Activated CD4-positive, alpha-beta T cell treated with anti-CD3 and anti-CD28 coated beads for 24 hours (primary cell): ENCODE measurements around the gene CNPY4.
A peak's percentile ranks its signal among the peaks of the same experiment; 100 is the strongest.

Experiments
- DNase-seq, 2 donors: peaks; one replicate each; pipeline ENCODE4 v3.0.0-alpha.2; 2020; ENCODE audit warnings: low read depth in 2 of 2

The CNPY4 gene

GRCh38 chr7:100091411-100092181, 27.8 kb upstream of the CNPY4 start:
- DNase-seq = no peak

GRCh38 chr7:100093054-100093453, 26.4 kb upstream of the CNPY4 start:
- no peak for DNase-seq

- no peak for DNase-seq
Observed at GRCh38 chr7:100093498-100093897, 25.9 kb upstream of the CNPY4 start.

GRCh38 chr7:100093925-100094486, 25.4 kb upstream of the CNPY4 start:
- DNase-seq = no peak

- DNase-seq = no peak
Observed at GRCh38 chr7:100095289-100095688, 24.1 kb upstream of the CNPY4 start.

- DNase-seq = no peak
Observed at GRCh38 chr7:100095704-100096103, 23.7 kb upstream of the CNPY4 start.

- DNase-seq = no peak
Observed at GRCh38 chr7:100098913-100099312, 20.5 kb upstream of the CNPY4 start.

GRCh38 chr7:100099452-100099851, 20.0 kb upstream of the CNPY4 start:
- no peak for DNase-seq

- DNase-seq = peak; percentile 75
Observed at GRCh38 chr7:100100420-100101015, 18.9 kb upstream of the CNPY4 start.

- peak; percentile 95 to 96 for DNase-seq
Observed at GRCh38 chr7:100101016-100101862, 18.2 kb upstream of the CNPY4 start, which contains the start of the genes AP4M1 and MCM7. Gene AP4M1 (plus strand): TSS chr7:100101643. CDS start chr7:100101715, 72 bp downstream. Gene MCM7 (minus strand): TSS chr7:100101397. CDS start chr7:100101294, 103 bp downstream.

- no peak for DNase-seq
Observed at GRCh38 chr7:100102950-100103840, 16.2 kb upstream of the CNPY4 start.

- no peak for DNase-seq
Observed at GRCh38 chr7:100105534-100105933, 13.9 kb upstream of the CNPY4 start.

- no peak for DNase-seq
Observed at GRCh38 chr7:100106633-100107032, 12.8 kb upstream of the CNPY4 start.

GRCh38 chr7:100107125-100107737, 12.2 kb upstream of the CNPY4 start:
- no peak for DNase-seq

- no peak for DNase-seq
Observed at GRCh38 chr7:100107890-100108289, 11.5 kb upstream of the CNPY4 start.

- DNase-seq = no peak
Observed at GRCh38 chr7:100109521-100110163, 9.8 kb upstream of the CNPY4 start.

- DNase-seq = no peak
Observed at GRCh38 chr7:100111156-100111555, 8.3 kb upstream of the CNPY4 start.

GRCh38 chr7:100111914-100112313, 7.5 kb upstream of the CNPY4 start:
- no peak for DNase-seq

- DNase-seq = no peak
Observed at GRCh38 chr7:100115026-100115425, 4.4 kb upstream of the CNPY4 start.
